Measurements from ENCODE around the gene PMVK.

PMVK gene

DNA sequence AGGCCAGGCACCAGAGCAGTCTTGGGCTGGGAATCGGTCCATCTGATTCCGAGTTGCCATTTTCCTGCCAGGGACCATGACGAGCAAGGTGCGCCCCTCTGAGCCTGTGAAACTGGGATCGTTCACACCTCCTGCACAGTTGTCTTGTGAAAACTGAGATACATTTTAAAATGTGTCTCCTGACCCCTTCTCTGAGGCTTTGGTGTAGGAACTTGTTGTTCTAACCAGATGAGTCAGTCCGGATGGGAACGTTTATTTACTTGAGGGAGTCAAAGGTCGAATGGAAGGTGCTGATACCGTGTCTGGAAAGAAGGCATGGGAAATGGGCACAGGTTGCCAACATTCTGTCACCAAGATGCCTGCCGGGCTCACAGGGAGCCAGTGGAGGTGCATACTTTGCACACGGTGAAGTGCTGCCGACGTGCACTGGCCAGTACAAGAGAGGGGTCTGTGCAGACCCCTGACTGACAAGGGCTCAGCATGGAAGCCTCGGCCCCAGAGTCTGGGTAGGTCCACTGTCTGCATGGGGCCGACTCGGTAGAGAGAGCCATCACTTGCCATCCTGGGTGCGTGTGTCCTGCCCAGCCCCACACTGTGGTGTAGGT is 59.0 kb downstream of the PMVK start:
- DNase-seq: no peak

DNA sequence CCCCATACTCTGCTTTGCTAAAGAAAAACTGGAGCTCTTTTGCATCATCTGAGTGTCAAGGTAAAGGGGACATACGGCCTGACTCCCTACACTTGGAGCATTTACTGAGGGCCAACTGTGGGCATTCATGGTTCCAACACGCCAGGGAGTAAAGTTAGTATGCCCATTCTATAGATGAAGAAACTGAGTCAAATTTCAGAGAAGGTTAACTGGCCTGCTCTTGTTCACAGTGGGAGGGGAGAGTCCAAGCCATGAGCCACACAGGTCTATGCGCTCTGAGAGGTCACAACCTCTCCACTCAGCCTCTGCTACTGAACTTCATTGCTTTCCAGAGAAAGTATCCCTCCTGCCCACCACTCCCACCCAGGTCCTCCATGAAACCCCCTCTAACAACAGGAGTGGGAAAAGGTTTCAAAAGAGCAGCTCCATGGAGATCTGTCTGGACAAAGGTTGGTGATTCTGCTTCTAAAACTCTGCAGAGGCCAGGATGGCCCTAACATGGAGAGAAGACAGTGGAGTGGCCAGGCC is 59.6 kb downstream of the PMVK start:
- DNase-seq: no peak
